HepG2 (cell line): ENCODE data around the gene MTA2. TPM values are rescaled to one million over a fixed set of nuclear protein-coding genes. Genes with fewer than 3 reads are reported as not detected.

Experiments
- EEA1 ChIP-seq: sonication (generic); formaldehyde crosslinking; IDR thresholded peaks from 2 replicates; pipeline ENCODE4 v1.5.1; 2020; ENCODE audit warnings: mild to moderate bottlenecking, missing genetic modification reagents, borderline replicate concordance
- GATAD1 ChIP-seq: IDR thresholded peaks from 2 replicates; pipeline ENCODE4 v1.6.1; 2016; ENCODE audit warnings: missing genetic modification reagents, missing compliant biosample characterization
- GFI1 ChIP-seq: sonication (generic); formaldehyde crosslinking; IDR thresholded peaks from 2 replicates; pipeline ENCODE4 v1.5.0; 2020; ENCODE audit warnings: missing genetic modification reagents, mild to moderate bottlenecking, borderline replicate concordance
- HDAC6 ChIP-seq: fragments of 200-600 bp; sonication (generic); IDR thresholded peaks from 2 replicates; pipeline ENCODE4 v1.7.0; 2017; ENCODE audit warnings: mild to moderate bottlenecking, antibody characterized with exemption, low read length, low read depth
- NFATC3 ChIP-seq: sonication (generic); formaldehyde crosslinking; IDR thresholded peaks from 2 replicates; pipeline ENCODE4 v1.5.1; 2020; ENCODE audit warnings: mild to moderate bottlenecking, missing genetic modification reagents
- NFYB ChIP-seq: sonication (generic); formaldehyde crosslinking; IDR thresholded peaks from 2 replicates; pipeline ENCODE4 v1.4.0; 2020; ENCODE audit warnings: missing genetic modification reagents
- RCOR2 ChIP-seq: IDR thresholded peaks from 2 replicates; pipeline ENCODE4 v1.6.1; 2016; ENCODE audit warnings: missing biosample characterization, missing genetic modification reagents
- RNF2 ChIP-seq: fragments of 450-650 bp; conservative IDR thresholded peaks from 2 replicates; pipeline ENCODE4 v1.6.1; 2016; ENCODE audit warnings: low read depth
- RXRA ChIP-seq: sonication (generic); formaldehyde crosslinking; IDR thresholded peaks from 2 replicates; pipeline ENCODE4 v1.5.1; 2020; ENCODE audit warnings: missing genetic modification reagents
- TCF7 ChIP-seq: sonication (generic); IDR thresholded peaks from 2 replicates; pipeline ENCODE4 v1.6.1; 2016; ENCODE audit warnings: antibody characterized with exemption, low read depth
- YEATS4 ChIP-seq: sonication (generic); formaldehyde crosslinking; IDR thresholded peaks from 2 replicates; pipeline ENCODE4 v1.4.0; 2020; ENCODE audit warnings: missing genetic modification reagents, borderline replicate concordance
- ZNF549 ChIP-seq: sonication (generic); formaldehyde crosslinking; IDR thresholded peaks from 2 replicates; pipeline ENCODE4 v1.5.0; 2020; ENCODE audit warnings: missing genetic modification reagents
- ZNF709 ChIP-seq: sonication (generic); formaldehyde crosslinking; IDR thresholded peaks from 2 replicates; pipeline ENCODE4 v1.5.0; 2020; ENCODE audit warnings: mild to moderate bottlenecking, missing genetic modification reagents
- ZNF75D ChIP-seq: sonication (generic); formaldehyde crosslinking; IDR thresholded peaks from 2 replicates; pipeline ENCODE4 v1.8.1; 2023; ENCODE audit warnings: missing genetic modification reagents, mild to moderate bottlenecking, borderline replicate concordance
- ZNF878 ChIP-seq: sonication (generic); formaldehyde crosslinking; IDR thresholded peaks from 2 replicates; pipeline ENCODE4 v1.8.1; 2023; ENCODE audit warnings: mild to moderate bottlenecking, missing genetic modification reagents, moderate library complexity
- ZSCAN20 ChIP-seq: sonication (generic); formaldehyde crosslinking; IDR thresholded peaks from 2 replicates; pipeline ENCODE4 v1.4.0; 2020; ENCODE audit warnings: missing genetic modification reagents, mild to moderate bottlenecking, borderline replicate concordance
- polyA plus RNA-seq, 8 experiments: library from polyadenylated mRNA; depleted of rRNA in 3 of 8; stranded (reverse) in 7 of 8; unstranded in 1 of 8; fragments of >200 nt; fragmentation: Illumina TruSeq in 4 of 8; extraction: Trizol in 4 of 8; gene quantifications; 2 replicates each; pipeline versions ENCODE4 v1.2.1 to v1.2.3, GENCODE V29; 2011 to 2016; ENCODE audit warnings: low read depth in 4 of 8, missing spikeins in 1 of 8, mixed read lengths in 1 of 8; ENCODE audit not compliant: insufficient read depth in 1 of 8
- total RNA-seq, 5 experiments: library from RNA; depleted of rRNA; stranded (reverse); fragments of >200 nt; fragmentation: Illumina TruSeq; extraction: Trizol; gene quantifications; 2 replicates each; pipeline ENCODE4 v1.2.3, GENCODE V29; 2016; ENCODE audit warnings: low read depth in 1 of 5
- TF ChIP-seq, protein P1 (sequence below): sonication (generic); formaldehyde crosslinking; IDR thresholded peaks from 2 replicates; pipeline ENCODE4 v1.4.0; 2020; ENCODE audit warnings: missing genetic modification reagents
- TF ChIP-seq, protein P2 (sequence below): sonication (generic); formaldehyde crosslinking; IDR thresholded peaks from 2 replicates; pipeline ENCODE4 v1.4.0; 2020; ENCODE audit warnings: mild to moderate bottlenecking, missing genetic modification reagents
- TF ChIP-seq, protein P3 (sequence below): sonication (generic); formaldehyde crosslinking; IDR thresholded peaks from 2 replicates; pipeline ENCODE4 v1.4.0; 2020; ENCODE audit warnings: missing genetic modification reagents

The MTA2 gene
- total and polyA plus RNA-seq, 2 of the 13 experiments (the other 11 are each of a cell fraction or from before 2014, with no cell fraction given), result 14.0 to 70.0 TPM

DNA sequence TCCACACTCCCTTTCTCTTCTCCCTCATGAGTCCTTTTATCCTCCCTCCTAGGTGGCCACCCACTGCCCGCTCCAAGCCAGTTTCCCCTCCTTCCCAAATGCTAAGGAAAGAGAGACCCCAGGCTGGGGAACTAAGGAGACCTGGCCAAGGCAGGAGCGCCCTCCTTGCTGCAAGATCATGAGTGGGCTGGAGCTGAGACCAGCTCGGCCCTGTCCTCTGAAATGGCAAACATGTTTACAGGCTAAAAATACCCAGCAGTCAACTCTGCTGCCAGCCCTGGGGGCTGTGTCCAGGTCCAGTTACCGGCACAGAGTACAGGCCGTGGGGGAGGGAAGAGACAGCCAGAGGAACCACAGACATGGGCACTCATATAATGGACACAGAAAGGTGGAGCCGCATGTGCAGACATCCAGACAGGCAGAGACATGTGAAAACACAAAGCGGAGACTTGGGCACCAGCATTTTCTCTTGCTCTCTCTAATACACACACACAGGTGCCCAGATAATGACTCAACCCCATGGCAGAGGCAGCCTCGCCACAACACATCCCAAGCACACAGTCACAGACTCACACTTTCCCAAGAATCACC is 53.9 kb downstream of the MTA2 start (continued):
- no peak for TF ChIP-seq HDAC6
- TF ChIP-seq RNF2, result no peak
- no peak for TF ChIP-seq TCF7
- no peak for TF ChIP-seq GFI1 (CRISPR knock-in tag)
- TF ChIP-seq ZNF878 (CRISPR knock-in tag), result peak; percentile 71; the same call in 1 of the 2 replicates
- no peak for TF ChIP-seq ZSCAN20 (CRISPR knock-in tag)
- TF ChIP-seq, protein P1, sequence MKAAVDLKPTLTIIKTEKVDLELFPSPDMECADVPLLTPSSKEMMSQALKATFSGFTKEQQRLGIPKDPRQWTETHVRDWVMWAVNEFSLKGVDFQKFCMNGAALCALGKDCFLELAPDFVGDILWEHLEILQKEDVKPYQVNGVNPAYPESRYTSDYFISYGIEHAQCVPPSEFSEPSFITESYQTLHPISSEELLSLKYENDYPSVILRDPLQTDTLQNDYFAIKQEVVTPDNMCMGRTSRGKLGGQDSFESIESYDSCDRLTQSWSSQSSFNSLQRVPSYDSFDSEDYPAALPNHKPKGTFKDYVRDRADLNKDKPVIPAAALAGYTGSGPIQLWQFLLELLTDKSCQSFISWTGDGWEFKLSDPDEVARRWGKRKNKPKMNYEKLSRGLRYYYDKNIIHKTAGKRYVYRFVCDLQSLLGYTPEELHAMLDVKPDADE (CRISPR knock-in tag), result no peak
- no peak for TF ChIP-seq RCOR2 (CRISPR knock-in tag)
- TF ChIP-seq RXRA (CRISPR knock-in tag), result no peak
- no peak for TF ChIP-seq ZNF75D (CRISPR knock-in tag)
- peak; percentile 51; the same call in 1 of the 2 replicates for TF ChIP-seq YEATS4 (CRISPR knock-in tag)
- no peak; the same call in 1 of the 2 replicates for TF ChIP-seq EEA1 (CRISPR knock-in tag)
- TF ChIP-seq NFATC3 (CRISPR knock-in tag), result no peak
- TF ChIP-seq, protein P2, sequence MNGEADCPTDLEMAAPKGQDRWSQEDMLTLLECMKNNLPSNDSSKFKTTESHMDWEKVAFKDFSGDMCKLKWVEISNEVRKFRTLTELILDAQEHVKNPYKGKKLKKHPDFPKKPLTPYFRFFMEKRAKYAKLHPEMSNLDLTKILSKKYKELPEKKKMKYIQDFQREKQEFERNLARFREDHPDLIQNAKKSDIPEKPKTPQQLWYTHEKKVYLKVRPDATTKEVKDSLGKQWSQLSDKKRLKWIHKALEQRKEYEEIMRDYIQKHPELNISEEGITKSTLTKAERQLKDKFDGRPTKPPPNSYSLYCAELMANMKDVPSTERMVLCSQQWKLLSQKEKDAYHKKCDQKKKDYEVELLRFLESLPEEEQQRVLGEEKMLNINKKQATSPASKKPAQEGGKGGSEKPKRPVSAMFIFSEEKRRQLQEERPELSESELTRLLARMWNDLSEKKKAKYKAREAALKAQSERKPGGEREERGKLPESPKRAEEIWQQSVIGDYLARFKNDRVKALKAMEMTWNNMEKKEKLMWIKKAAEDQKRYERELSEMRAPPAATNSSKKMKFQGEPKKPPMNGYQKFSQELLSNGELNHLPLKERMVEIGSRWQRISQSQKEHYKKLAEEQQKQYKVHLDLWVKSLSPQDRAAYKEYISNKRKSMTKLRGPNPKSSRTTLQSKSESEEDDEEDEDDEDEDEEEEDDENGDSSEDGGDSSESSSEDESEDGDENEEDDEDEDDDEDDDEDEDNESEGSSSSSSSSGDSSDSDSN (CRISPR knock-in tag), result peak; percentile 37; the same call in 1 of the 2 replicates
- TF ChIP-seq, protein P3, sequence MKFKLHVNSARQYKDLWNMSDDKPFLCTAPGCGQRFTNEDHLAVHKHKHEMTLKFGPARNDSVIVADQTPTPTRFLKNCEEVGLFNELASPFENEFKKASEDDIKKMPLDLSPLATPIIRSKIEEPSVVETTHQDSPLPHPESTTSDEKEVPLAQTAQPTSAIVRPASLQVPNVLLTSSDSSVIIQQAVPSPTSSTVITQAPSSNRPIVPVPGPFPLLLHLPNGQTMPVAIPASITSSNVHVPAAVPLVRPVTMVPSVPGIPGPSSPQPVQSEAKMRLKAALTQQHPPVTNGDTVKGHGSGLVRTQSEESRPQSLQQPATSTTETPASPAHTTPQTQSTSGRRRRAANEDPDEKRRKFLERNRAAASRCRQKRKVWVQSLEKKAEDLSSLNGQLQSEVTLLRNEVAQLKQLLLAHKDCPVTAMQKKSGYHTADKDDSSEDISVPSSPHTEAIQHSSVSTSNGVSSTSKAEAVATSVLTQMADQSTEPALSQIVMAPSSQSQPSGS (CRISPR knock-in tag), result peak; percentile 52; the same call in 1 of the 2 replicates
- 0 out of 2 replicates have a peak, but pooled peaks have one; percentile 25 for TF ChIP-seq ZNF709
- TF ChIP-seq GATAD1 (CRISPR knock-in tag), result no peak
- no peak for TF ChIP-seq NFYB
- no peak for TF ChIP-seq ZNF549
